Dendritic cell treated with granulocyte-macrophage colony-stimulating factor and Interleukin-4, amounts not matched to agents 40 ng/mL and 50 ng/mL, for 4 days (primary cell): Measurements from ENCODE around the gene OR9A2.

Source experiments
- H3K27ac Mint-ChIP-seq: one replicate; pipeline ENCODE4 v1.8.0; 2022; ENCODE audit warnings: mild to moderate bottlenecking, mixed read lengths
- H3K27me3 Mint-ChIP-seq: one replicate; pipeline ENCODE4 v1.8.0; 2022; ENCODE audit warnings: mild to moderate bottlenecking, mixed read lengths
- H3K36me3 Mint-ChIP-seq: one replicate; pipeline ENCODE4 v1.8.0; 2022; ENCODE audit warnings: low read depth, mixed read lengths
- H3K4me1 Mint-ChIP-seq: one replicate; pipeline ENCODE4 v1.8.0; 2022; ENCODE audit warnings: low read depth, mixed read lengths
- H3K4me3 Mint-ChIP-seq: one replicate; pipeline ENCODE4 v1.8.0; 2022; ENCODE audit warnings: mild to moderate bottlenecking, moderate library complexity, mixed read lengths
- H3K9me3 Mint-ChIP-seq: one replicate; pipeline ENCODE4 v1.8.0; 2022; ENCODE audit warnings: mixed read lengths
- intact Hi-C: fragments of 100-400 bp; cut with micrococcal nuclease; formaldehyde crosslinking; loops from one replicate; pipeline ENCODE4 v1.15.0; 2022

The OR9A2 gene, protein sequence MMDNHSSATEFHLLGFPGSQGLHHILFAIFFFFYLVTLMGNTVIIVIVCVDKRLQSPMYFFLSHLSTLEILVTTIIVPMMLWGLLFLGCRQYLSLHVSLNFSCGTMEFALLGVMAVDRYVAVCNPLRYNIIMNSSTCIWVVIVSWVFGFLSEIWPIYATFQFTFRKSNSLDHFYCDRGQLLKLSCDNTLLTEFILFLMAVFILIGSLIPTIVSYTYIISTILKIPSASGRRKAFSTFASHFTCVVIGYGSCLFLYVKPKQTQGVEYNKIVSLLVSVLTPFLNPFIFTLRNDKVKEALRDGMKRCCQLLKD

GRCh38 chr7:143027032-143027431 lies at the start of gene OR9A2:
TSS of gene OR9A2 (minus strand) at chr7:143027132. CDS start at chr7:143027132, 0 bp downstream.
- no peaks in the 10 kb centered on the region for H3K36me3 Mint-ChIP-seq
- H3K27ac Mint-ChIP-seq = no peak within 1 kb of the TSS

DNA sequence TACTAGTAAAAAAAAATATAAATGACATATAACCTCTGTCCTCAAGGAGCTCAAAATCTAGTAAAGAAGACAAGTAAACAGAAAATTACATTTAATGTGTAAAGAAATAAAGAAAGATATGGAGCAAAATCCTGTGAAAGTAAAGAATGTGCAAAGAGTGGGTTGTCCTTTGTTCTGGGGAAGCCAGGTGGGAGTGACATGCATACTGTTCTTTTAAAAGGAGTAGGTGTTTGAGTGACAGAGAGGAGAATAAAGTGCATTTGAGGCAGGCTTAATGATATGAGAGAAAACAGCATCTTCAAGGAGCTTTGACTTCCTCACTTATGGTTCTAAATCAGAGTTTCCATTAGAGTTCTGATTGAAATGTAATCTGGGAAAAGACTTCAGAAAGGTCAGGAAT lies 47.2 kb upstream of the OR9A2 start:
- Mint-ChIP-seq H3K27me3 (peaks cover 3% of the 10 kb centered on the region), H3K9me3 (no peaks in the 10 kb centered on the region), H3K36me3 (no peaks in the 10 kb centered on the region), H3K27ac (no peak overlapping the region), H3K4me3 (no peak overlapping the region), H3K4me1 (no peaks in the 10 kb centered on the region)
- intact Hi-C loops = no loop called here

More at GRCh38 chr7:143027032-143027431, at the start of gene OR9A2:
- Mint-ChIP-seq H3K4me3 (no peak within 1 kb of the TSS), H3K27me3 (no peaks in the 10 kb centered on the region), H3K9me3 (no peaks in the 10 kb centered on the region), H3K4me1 (peaks cover 6% of the 10 kb centered on the region)
- intact Hi-C loops = no loop called here

DNA sequence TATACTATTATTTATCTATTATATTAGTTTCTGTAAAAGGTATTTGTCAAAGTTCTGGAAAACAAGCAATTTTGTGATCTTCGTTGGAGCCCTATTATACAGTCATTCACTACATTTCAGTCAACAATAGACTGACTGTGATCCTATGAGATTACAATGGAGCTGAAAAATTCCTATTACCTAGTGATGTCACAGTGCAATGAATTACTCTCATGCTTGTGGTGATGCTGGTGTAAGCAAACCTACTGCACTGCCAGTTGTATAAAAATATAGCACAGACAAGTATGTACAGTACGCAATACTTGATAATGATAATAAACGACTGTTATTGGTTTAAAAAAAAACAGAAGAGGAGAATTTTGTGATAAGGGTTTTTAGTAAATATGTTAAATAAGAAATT lies 46.6 kb upstream of the OR9A2 start:
- H3K4me1 Mint-ChIP-seq = no peaks in the 10 kb centered on the region
- peaks cover 6% of the 10 kb centered on the region for H3K27me3 Mint-ChIP-seq
- no peaks in the 10 kb centered on the region for H3K36me3 Mint-ChIP-seq
- H3K9me3 Mint-ChIP-seq = no peaks in the 10 kb centered on the region
- no peak overlapping the region for H3K27ac Mint-ChIP-seq
- intact Hi-C loops = no loop called here
- H3K4me3 Mint-ChIP-seq = no peak overlapping the region

DNA sequence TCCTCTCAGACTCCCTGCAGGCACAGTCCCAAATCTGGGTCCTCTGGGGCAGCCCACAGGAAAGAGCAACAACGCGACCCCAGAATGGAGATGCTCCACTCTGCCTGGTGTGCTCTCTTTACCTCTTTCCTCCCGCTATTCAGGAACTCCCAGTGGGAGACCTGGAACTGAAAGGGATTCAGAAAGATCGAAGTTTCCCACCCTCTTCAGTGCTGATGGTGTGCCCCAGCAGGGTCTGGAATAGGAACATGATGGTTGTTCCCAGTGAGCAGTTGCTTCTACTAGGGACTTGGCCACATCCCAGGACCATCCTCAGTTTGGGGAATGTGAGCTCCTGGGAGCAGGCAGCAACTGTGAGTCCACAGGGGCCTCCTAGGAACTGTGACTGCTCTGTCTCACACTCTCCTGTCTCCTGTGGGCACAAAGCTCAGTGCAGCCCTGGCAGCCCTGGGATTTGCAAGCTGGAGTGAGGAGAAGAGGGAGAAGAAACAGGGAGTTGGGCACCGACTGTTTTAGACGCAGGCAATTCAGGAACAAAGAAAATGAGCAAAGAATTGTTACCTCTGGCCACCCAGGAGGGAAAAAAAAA lies 43.1 kb upstream of the OR9A2 start:
- H3K9me3 Mint-ChIP-seq = no peaks in the 10 kb centered on the region

GRCh38 chr7:143068446-143068845 lies 41.5 kb upstream of the OR9A2 start:
- H3K4me3 Mint-ChIP-seq = no peak overlapping the region
- H3K27me3 Mint-ChIP-seq = peaks cover 2% of the 10 kb centered on the region
- no peaks in the 10 kb centered on the region for H3K36me3 Mint-ChIP-seq
- intact Hi-C loops = no loop called here
- H3K4me1 Mint-ChIP-seq = no peaks in the 10 kb centered on the region
- no peak overlapping the region for H3K27ac Mint-ChIP-seq
- peaks cover 12% of the 10 kb centered on the region for H3K9me3 Mint-ChIP-seq

More for the DNA sequence above, 43.1 kb upstream of the OR9A2 start:
- Mint-ChIP-seq H3K27me3 (peaks cover 6% of the 10 kb centered on the region), H3K4me3 (no peak overlapping the region), H3K27ac (no peak overlapping the region), H3K4me1 (no peaks in the 10 kb centered on the region), H3K36me3 (no peaks in the 10 kb centered on the region)
- intact Hi-C loops = no loop called here

DNA sequence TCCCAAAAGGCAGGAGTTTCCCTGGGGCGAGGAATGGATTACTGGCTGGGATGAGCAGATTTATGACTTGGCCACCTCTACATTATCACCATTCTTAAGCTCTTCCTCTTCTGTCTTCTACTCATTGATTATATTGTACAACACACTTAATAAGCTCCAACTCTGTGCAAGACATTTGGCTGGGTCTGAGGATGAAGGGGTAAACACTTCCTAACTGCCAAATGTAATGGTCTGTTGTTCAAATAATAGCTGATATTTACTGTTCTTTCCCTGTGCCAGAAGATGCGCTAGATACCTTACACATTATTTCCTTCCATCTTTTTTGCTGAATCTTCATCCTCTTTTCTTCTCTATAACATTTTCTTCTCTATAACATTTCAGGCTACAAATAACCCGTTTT lies 36.8 kb upstream of the OR9A2 start:
- Mint-ChIP-seq H3K9me3 (peaks cover 24% of the 10 kb centered on the region), H3K27me3 (peaks cover 1% of the 10 kb centered on the region), H3K36me3 (no peaks in the 10 kb centered on the region), H3K4me3 (no peak overlapping the region), H3K4me1 (peaks cover 8% of the 10 kb centered on the region), H3K27ac (no peak overlapping the region)
- intact Hi-C loops = no loop called here

- intact Hi-C loops = no loop called here
- Mint-ChIP-seq H3K36me3 (no peaks in the 10 kb centered on the region), H3K4me3 (no peak overlapping the region), H3K4me1 (peaks cover 9% of the 10 kb centered on the region), H3K9me3 (no peaks in the 10 kb centered on the region), H3K27me3 (peaks cover 4% of the 10 kb centered on the region), H3K27ac (no peak overlapping the region)
These were observed 28.8 kb upstream of the OR9A2 start for GRCh38 chr7:143055754-143056153.

DNA sequence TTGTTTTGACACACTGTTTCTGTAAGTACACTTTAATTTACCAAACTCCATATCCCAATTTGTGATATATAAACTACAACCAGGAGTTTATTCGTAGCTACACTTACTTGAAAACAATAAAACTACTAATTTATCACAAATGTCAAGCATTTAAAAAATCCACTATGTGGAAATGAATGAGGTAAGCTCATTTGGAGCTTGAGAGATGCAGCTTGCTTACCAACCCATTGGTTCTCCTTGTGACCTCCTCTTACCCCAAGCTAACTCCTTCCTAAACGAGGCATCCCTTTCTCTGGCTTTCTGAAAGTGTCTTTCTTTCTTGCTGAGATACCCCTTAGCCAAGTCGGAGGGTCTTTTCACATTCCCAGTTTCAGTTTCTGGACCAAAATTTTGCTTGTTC lies 27.7 kb upstream of the OR9A2 start:
- intact Hi-C loops = no loop called here
- H3K9me3 Mint-ChIP-seq = no peaks in the 10 kb centered on the region
- no peak overlapping the region for H3K4me3 Mint-ChIP-seq
- H3K27me3 Mint-ChIP-seq = peaks cover 4% of the 10 kb centered on the region
- no peaks in the 10 kb centered on the region for H3K36me3 Mint-ChIP-seq
- H3K27ac Mint-ChIP-seq = no peak overlapping the region
- peaks cover 14% of the 10 kb centered on the region for H3K4me1 Mint-ChIP-seq

- Mint-ChIP-seq H3K27me3 (peaks cover 4% of the 10 kb centered on the region), H3K9me3 (no peaks in the 10 kb centered on the region), H3K4me3 (no peak within 1 kb of the TSS), H3K36me3 (no peaks in the 10 kb centered on the region), H3K4me1 (peaks cover 40% of the 10 kb centered on the region), H3K27ac (no peak within 1 kb of the TSS)
- intact Hi-C loops = no loop called here
These were observed 25.1 kb upstream of the OR9A2 start, which contains the start of gene OR6V1 for GRCh38 chr7:143052041-143052440. TSS of gene OR6V1 (plus strand) at chr7:143052341. CDS start at chr7:143052341, 0 bp downstream.

DNA sequence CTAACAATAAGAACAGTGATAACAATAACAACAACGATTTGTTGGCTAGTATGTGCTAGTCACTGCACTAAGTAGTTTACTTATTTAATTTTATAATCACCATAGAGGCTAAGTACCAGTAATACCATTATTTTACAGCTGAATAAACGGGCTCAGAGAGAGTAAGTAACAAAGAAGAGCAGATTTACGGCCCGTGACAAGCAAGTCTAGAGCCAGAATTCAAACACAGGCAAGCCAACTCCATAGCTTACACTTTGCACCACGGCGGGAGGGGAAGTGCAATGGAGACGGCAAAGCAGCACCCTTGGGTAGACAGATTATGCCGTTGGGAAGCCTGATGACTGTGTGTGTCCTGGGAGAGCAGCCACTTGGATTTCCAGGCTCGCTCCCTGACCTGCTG lies 24.0 kb upstream of the OR9A2 start:
- no peak overlapping the region for H3K27ac Mint-ChIP-seq
- no peaks in the 10 kb centered on the region for H3K36me3 Mint-ChIP-seq
- H3K9me3 Mint-ChIP-seq = no peaks in the 10 kb centered on the region
- peaks cover 51% of the 10 kb centered on the region for H3K4me1 Mint-ChIP-seq
- peaks cover 4% of the 10 kb centered on the region for H3K27me3 Mint-ChIP-seq
- intact Hi-C loops = no loop called here
- no peak overlapping the region for H3K4me3 Mint-ChIP-seq

DNA sequence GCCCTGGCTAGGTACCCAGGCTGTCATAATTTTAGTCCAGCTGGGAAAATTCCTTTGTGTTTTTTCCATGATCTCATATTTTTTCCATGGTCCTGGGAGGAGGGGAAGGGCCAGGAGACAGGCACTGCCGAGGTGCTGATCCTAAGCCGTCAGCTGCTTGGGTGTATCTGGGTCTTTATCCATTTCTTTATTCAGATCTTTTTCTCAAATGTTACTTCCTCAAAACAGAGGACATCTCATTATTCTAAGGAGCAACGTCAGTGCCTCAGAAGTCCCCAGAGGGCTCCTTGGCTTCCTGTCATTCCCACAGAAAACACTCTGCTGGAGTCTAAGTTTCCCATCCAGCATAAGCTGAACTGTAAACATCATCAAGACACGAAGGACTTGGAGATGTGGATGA lies 22.4 kb upstream of the OR9A2 start:
- H3K4me1 Mint-ChIP-seq = peaks cover 55% of the 10 kb centered on the region
- peaks cover 4% of the 10 kb centered on the region for H3K27me3 Mint-ChIP-seq
- no peaks in the 10 kb centered on the region for H3K36me3 Mint-ChIP-seq
- H3K27ac Mint-ChIP-seq = no peak overlapping the region
- no peaks in the 10 kb centered on the region for H3K9me3 Mint-ChIP-seq
- intact Hi-C loops = loop anchor here (10.0 kb wide), 1 partner anchor 85 kb away; the partner anchor contains the start of gene PIP
- no peak overlapping the region for H3K4me3 Mint-ChIP-seq

GRCh38 chr7:143048827-143049226 lies 21.9 kb upstream of the OR9A2 start:
- intact Hi-C loops = loop anchor here (10.0 kb wide), 1 partner anchor 86 kb away; the partner anchor contains the start of gene PIP
- no peaks in the 10 kb centered on the region for H3K36me3 Mint-ChIP-seq
- H3K9me3 Mint-ChIP-seq = no peaks in the 10 kb centered on the region
- H3K27ac Mint-ChIP-seq = no peak overlapping the region
- H3K4me1 Mint-ChIP-seq = peaks cover 55% of the 10 kb centered on the region
- no peak overlapping the region for H3K4me3 Mint-ChIP-seq
- peaks cover 4% of the 10 kb centered on the region for H3K27me3 Mint-ChIP-seq

DNA sequence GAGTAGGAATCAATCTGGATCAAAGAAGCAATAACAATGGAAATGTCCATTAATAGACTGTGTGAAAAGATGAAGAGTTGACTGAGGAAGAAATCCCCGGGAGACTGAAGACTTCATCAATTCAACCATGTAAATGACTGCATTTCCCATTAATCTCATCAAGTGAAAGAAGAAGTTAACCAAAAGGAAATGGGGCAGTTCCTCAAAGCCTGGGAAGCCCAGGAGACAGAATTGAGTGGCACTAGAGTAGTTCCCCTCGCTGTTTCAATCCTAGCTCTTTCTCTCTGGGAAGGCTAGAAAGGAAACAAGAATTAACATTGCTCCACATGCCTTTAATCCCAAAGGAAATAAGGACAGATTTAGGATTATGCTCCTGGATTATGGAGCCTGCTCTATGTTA lies 20.4 kb upstream of the OR9A2 start:
- intact Hi-C loops = loop anchor here (10.0 kb wide), 1 partner anchor 87 kb away; the partner anchor contains the start of gene PIP
- Mint-ChIP-seq H3K9me3 (no peaks in the 10 kb centered on the region), H3K27ac (peak overlapping the region; percentile 49), H3K4me1 (peaks cover 61% of the 10 kb centered on the region), H3K27me3 (peaks cover 7% of the 10 kb centered on the region), H3K36me3 (no peaks in the 10 kb centered on the region), H3K4me3 (no peak overlapping the region)

DNA sequence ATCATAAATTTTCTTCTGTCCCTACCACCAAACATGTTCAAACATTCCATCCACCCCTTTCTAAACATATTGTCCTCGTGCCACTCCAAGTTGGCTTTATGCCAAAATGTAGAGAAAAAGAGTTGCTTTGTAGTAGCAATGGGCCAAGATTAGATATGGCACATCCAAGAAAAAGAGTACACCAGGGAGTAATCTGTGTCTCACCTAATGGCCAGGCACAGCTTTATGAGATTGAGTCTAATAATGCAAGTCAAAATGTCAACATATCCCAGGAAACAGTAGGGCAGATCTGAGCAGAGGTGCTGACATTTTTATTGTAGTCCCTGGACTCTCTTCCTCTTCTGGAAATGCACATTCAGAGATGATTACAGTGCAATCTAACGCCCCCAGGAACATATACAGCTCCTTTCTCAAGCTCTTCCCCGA lies 19.5 kb upstream of the OR9A2 start:
- Mint-ChIP-seq H3K27ac (no peak overlapping the region), H3K4me3 (no peak overlapping the region), H3K36me3 (no peaks in the 10 kb centered on the region), H3K9me3 (no peaks in the 10 kb centered on the region), H3K4me1 (peaks cover 59% of the 10 kb centered on the region), H3K27me3 (peaks cover 4% of the 10 kb centered on the region)
- intact Hi-C loops = loop anchor here (10.0 kb wide), 1 partner anchor 88 kb away; the partner anchor contains the start of gene PIP
